HCT116 (cell line): ENCODE measurements around the gene SLC31A1.

Source experiments
- EZH2 ChIP-seq: fragments of 200-600 bp; sonication (generic); IDR thresholded peaks from 2 replicates; pipeline ENCODE4 v1.6.1; 2017; ENCODE audit warnings: antibody characterized with exemption, mixed run types
- JUND ChIP-seq: IDR thresholded peaks from 2 replicates; pipeline ENCODE4 v1.6.1; 2012
- RAD21 ChIP-seq: IDR thresholded peaks from 2 replicates; pipeline ENCODE4 v1.6.1; 2012; ENCODE audit warnings: low read depth, mild to moderate bottlenecking

DNA sequence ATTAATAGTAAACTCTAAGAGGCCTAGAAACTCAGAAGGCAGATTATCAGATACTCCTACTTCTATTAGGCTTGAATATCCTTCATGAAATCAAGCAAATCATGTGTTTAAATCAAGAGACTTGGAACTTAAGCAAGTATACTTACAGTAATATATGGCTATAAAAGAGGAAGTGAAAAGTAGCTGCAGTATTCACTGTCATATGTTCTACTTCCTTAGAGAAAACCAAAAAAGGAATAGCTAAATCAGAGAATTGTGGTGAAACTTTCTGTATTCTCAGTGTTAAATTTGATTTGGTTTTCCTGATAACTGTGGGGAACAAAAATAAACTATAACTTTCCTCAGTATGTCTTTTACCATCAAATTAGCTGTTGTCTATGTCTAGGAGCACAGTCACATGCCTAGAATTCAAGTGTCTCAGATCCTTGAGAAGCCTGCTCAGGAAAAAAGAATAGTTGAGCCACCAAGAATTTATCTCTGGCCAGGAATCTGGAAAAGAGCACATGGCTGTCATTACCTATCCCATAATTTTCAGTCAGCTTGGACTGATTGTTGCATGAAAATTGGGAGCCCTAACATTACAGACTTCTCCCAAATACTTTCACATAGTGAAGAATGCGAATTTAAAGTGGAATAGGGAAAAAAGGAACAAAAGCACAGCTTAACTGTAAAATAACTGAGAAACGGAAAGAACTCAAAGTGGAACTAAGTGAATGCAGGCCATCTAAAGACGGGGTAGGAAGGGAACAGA, 2.0 kb upstream of the SLC31A1 start:
- TF ChIP-seq JUND: no peak
- TF ChIP-seq EZH2: no peak
- TF ChIP-seq RAD21: no peak
